ENCODE results near the gene PJA1. TPM values are rescaled to one million over a fixed set of nuclear protein-coding genes. Genes with fewer than 3 reads are reported as not detected.

Gene PJA1
- total and polyA plus RNA-seq, 2 experiments from 2014 or later: 68.9 to 73.4 TPM

DNA sequence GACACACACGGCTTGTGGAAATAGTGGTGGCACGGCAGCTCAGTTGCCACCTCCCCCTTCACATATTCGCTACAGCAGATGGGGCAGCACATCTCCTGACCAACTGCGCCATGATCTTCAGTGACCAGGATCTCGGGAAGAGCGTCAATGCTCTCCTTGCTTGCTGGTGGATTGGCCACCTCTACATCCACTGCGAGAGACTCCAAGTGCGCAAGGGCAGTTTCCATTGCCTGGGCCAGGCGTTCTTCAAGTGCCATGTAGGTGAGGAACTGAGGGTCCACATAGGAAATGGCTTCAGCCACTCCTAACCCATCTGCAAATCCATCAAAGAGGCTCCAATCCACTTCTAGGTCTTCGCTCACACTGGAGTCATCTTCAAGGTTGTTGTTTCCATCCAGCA, 3.9 kb downstream of the PJA1 start:
- Histone ChIP-seq H3K36me3 (no peaks in the 10 kb centered on the region), H3K27ac (no peak overlapping the region), H3K4me1 (ENCODE audit: low read depth) (no peaks in the 10 kb centered on the region), H3K4me3 (no peak overlapping the region), H3K27me3 (no peaks in the 10 kb centered on the region), H3K9me3 (ENCODE audit: low read depth) (no peaks in the 10 kb centered on the region)
- DNase-seq (ENCODE audit: low read depth in 1 of 2, low spot score in 1 of 2): no peak
- TF ChIP-seq CTCF (IDR thresholded peaks at IDR 0.05; ENCODE audit: low read depth, low read length): no peak

- Histone ChIP-seq H3K4me1 (ENCODE audit: low read depth) (peaks cover 7% of the 10 kb centered on the region), H3K36me3 (no peaks in the 10 kb centered on the region), H3K27ac (no peak overlapping the region), H3K9me3 (ENCODE audit: low read depth) (no peaks in the 10 kb centered on the region), H3K4me3 (no peak overlapping the region), H3K27me3 (no peaks in the 10 kb centered on the region)
- peak; percentile 59 for TF ChIP-seq CTCF (IDR thresholded peaks at IDR 0.05; ENCODE audit: low read depth, low read length)
- DNase-seq (ENCODE audit: low read depth in 1 of 2, low spot score in 1 of 2): peak; percentile 66 to 82
These were observed 6.9 kb downstream of the PJA1 start for GRCh38 chrX:69158166-69158980.

GRCh38 chrX:69156638-69157037, 8.6 kb downstream of the PJA1 start:
- no peaks in the 10 kb centered on the region for H3K36me3 ChIP-seq
- no peaks in the 10 kb centered on the region for H3K27me3 ChIP-seq
- no peaks in the 10 kb centered on the region for H3K9me3 ChIP-seq (ENCODE audit: low read depth)
- DNase-seq (ENCODE audit: low read depth in 1 of 2, low spot score in 1 of 2): no peak
- H3K4me1 ChIP-seq (ENCODE audit: low read depth): peaks cover 11% of the 10 kb centered on the region
- TF ChIP-seq CTCF (IDR thresholded peaks at IDR 0.05; ENCODE audit: low read depth, low read length): no peak
- H3K27ac ChIP-seq: no peak overlapping the region
- no peak overlapping the region for H3K4me3 ChIP-seq

DNA sequence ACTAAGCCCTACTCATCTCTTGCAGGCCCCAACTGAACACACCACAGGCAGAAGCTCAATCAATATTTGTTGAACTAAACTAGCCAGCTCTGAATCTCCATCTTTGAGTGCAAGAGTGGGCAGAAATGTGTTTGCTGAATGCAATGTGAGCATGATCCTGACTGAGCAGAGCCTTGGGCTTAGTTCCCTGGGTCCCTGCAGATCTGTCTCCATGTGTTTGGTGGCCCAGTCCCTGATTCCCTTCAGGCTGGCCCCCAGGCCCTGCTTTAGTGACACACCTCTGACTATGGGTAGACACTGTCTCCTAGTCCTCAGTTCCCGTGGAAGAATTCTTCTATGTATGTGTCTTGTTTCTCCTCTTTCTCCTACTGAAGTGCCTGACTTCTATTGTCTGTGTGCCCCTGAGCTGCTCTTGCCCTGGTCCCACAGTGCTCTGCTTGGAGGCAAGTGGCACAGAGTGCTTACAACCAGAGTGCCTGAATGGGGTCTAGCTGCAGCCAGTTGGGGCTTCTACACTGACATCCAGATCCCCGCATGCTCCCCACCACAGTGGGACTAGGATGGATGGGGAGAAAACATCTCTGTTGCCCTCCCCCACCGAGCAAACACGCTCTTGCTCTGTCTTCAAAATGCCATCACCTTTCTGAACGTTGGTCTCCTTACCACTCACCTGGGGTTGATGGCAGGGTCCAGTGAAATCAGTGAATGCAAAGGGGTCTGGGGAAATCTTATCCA, 9.3 kb downstream of the PJA1 start:
- Histone ChIP-seq H3K9me3 (ENCODE audit: low read depth) (no peaks in the 10 kb centered on the region), H3K4me3 (no peak overlapping the region), H3K27ac (no peak overlapping the region), H3K36me3 (no peaks in the 10 kb centered on the region), H3K4me1 (ENCODE audit: low read depth) (peaks cover 11% of the 10 kb centered on the region), H3K27me3 (no peaks in the 10 kb centered on the region)
- TF ChIP-seq CTCF (IDR thresholded peaks at IDR 0.05; ENCODE audit: low read depth, low read length): no peak
- no peak for DNase-seq (ENCODE audit: low read depth in 1 of 2, low spot score in 1 of 2)

DNA sequence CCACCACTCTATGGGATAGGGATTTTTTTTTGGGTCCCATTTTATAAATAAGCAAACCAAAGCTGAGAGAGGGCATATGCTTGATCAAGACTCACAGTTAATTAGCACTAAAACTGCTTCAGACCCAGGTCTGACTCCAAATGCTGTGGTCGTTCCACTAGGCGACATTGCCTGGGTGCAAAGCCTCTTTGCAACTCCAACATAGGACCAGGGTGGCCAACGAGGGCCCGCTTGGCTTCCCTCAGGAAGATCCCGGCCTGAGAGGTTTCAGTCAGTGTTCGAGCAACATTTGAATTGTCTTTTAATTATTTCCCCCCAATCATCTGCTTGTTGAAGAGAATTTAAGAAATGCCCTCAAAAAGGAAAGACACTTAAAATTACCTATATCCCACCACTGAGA, 11.2 kb downstream of the PJA1 start:
- no peak for DNase-seq (ENCODE audit: low read depth in 1 of 2, low spot score in 1 of 2)
- no peaks in the 10 kb centered on the region for H3K9me3 ChIP-seq (ENCODE audit: low read depth)
- H3K27me3 ChIP-seq: no peaks in the 10 kb centered on the region
- H3K27ac ChIP-seq: peak overlapping the region; percentile 94
- peaks cover 11% of the 10 kb centered on the region for H3K4me1 ChIP-seq (ENCODE audit: low read depth)
- no peak for TF ChIP-seq CTCF (IDR thresholded peaks at IDR 0.05; ENCODE audit: low read depth, low read length)
- no peak overlapping the region for H3K4me3 ChIP-seq
- no peaks in the 10 kb centered on the region for H3K36me3 ChIP-seq

Data from cardiac muscle cell (in vitro differentiated cells and primary cell).